Measurements from ENCODE around the gene FAM181B. TPM values are rescaled to one million over a fixed set of nuclear protein-coding genes. Genes with fewer than 3 reads are reported as not detected.

The FAM181B gene
- polyA plus RNA-seq, 2 of the 4 experiments (the other 2 are of a cell fraction) = 0.01 TPM; not detected in 1

DNA sequence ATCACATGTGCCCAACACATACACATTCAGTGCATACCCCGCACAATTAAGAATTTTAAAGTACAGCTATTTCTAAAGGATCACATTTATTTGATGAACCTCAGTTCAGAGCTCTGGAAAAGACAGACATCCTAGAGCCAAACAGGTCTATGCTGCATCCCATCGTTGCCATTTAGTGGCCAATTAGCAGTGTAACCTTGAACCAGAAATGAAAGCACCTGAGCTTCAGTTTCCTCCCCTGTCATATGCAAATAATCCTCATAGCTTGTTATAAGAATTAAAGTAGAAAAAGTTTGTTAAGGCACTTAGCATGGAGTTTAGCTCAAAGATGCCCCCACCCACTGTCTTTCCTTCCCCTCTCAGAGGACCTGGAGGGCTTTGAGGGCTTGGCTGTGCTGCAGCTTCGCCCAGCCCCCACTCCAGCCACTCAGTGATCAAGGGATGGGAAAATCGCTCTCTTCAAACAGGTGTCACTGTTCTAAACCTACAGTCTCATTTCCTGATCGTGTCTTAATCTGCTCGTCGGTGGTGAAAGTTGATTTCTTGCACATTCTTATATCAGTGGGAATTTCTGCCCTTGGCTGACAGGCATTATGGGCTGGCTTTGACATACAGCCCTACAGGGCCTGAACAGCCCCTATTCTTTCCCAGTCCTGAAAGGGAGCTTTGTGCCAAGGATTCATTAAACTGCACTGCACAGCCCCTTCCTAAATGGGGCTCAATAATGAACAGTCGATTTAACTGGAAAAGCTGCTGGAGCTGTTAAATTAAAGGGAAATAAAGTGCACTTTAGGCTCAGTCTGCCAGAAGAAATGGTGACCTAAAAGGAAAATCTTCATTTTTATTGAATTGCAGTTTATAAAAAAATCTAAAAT is 23.3 kb upstream of the FAM181B start (continued):
- TF ChIP-seq, protein P1, sequence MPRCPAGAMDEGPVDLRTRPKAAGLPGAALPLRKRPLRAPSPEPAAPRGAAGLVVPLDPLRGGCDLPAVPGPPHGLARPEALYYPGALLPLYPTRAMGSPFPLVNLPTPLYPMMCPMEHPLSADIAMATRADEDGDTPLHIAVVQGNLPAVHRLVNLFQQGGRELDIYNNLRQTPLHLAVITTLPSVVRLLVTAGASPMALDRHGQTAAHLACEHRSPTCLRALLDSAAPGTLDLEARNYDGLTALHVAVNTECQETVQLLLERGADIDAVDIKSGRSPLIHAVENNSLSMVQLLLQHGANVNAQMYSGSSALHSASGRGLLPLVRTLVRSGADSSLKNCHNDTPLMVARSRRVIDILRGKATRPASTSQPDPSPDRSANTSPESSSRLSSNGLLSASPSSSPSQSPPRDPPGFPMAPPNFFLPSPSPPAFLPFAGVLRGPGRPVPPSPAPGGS (IDR thresholded peaks at IDR 0.05) = no peak
- TF ChIP-seq ATOH8 (CRISPR knock-in tag; IDR thresholded peaks at IDR 0.05; ENCODE audit: low read depth) = no peak
- TF ChIP-seq EP300 (IDR thresholded peaks at IDR 0.05) = no peak

GRCh38 chr11:82754410-82754809 is 20.7 kb upstream of the FAM181B start:
- H3K4me1 ChIP-seq = no peaks in the 10 kb centered on the region
- no peak overlapping the region for H3K4me2 ChIP-seq
- TF ChIP-seq, protein P2, sequence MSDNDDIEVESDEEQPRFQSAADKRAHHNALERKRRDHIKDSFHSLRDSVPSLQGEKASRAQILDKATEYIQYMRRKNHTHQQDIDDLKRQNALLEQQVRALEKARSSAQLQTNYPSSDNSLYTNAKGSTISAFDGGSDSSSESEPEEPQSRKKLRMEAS (IDR thresholded peaks at IDR 0.05) = no peak
- TF ChIP-seq ATOH8 (CRISPR knock-in tag; IDR thresholded peaks at IDR 0.05; ENCODE audit: low read depth) (no peak), USF2 (IDR thresholded peaks at IDR 0.05) (no peak), EHMT2 (IDR thresholded peaks at IDR 0.05; ENCODE audit: low read depth) (no peak), ZC3H11A (IDR thresholded peaks at IDR 0.05) (no peak), ELK1 (IDR thresholded peaks at IDR 0.05; ENCODE audit: low read depth, low read length) (no peak), RCOR1 (IDR thresholded peaks at IDR 0.05; ENCODE audit: low read depth, low read length) (no peak), POLR2AphosphoS2 (conservative IDR thresholded peaks at IDR 0.05; ENCODE audit: low read length) (no peak), HOXB5 (CRISPR knock-in tag; IDR thresholded peaks at IDR 0.05) (no peak), BHLHE40 (IDR thresholded peaks at IDR 0.05; ENCODE audit: low read depth, low read length) (no peak), CEBPB (IDR thresholded peaks at IDR 0.05) (no peak), PHF8 (IDR thresholded peaks at IDR 0.05; ENCODE audit: borderline replicate concordance, low read depth) (no peak), HDAC2 (IDR thresholded peaks at IDR 0.05) (no peak), RNF2 (IDR thresholded peaks at IDR 0.05; ENCODE audit: borderline replicate concordance, low read depth) (no peak), NFE2L2 (conservative IDR thresholded peaks at IDR 0.05; ENCODE audit: low read length) (no peak), FOSB (CRISPR knock-in tag; IDR thresholded peaks at IDR 0.05) (no peak), CBX2 (IDR thresholded peaks at IDR 0.05; ENCODE audit: borderline replicate concordance, low read depth) (no peak)
- TF ChIP-seq, protein P3, sequence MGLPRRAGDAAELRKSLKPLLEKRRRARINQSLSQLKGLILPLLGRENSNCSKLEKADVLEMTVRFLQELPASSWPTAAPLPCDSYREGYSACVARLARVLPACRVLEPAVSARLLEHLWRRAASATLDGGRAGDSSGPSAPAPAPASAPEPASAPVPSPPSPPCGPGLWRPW (IDR thresholded peaks at IDR 0.05) = no peak
- CTCF ChIA-PET = no interaction called here
- H3K4me3 ChIP-seq = no peak overlapping the region
- POLR2A ChIA-PET = no interaction called here
- 9% methylated on average over 4 of the region's 4 CpGs for WGBS (ENCODE audit: missing lambda C conversion rate)
- no peak for DNase-seq (ENCODE audit: low read depth in 1 of 2, low spot score in 1 of 2)
- H3K9me3 ChIP-seq = no peaks in the 10 kb centered on the region
- ATAC-seq = no peak
- FAIRE-seq = no peak
- no peak overlapping the region for H3K27ac ChIP-seq
